ENCODE results near the gene CLNK.

Gene CLNK

DNA sequence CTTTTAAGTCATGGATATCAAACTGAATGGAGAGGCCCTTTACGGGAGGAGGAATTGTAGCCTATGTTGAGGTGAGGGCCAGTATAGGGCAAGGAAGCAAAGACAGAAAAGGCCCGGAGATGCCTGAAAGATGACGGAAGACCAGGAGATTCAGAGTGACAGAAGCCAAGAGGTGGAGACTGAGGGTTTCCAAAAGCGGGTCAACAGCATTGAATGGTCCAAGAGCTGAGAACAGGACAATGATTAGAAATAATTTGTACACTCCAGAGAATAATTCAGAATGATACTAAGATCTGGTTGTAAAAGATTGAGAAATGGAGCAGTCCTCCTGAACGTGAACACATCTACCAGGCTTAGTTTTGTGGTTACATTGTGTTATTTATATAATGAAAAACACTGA is 181.9 kb downstream of the CLNK start:
- TF ChIP-seq ZFX (IDR thresholded peaks at IDR 0.05; ENCODE audit: borderline replicate concordance) (no peak), CTCF (IDR thresholded peaks at IDR 0.05) (no peak)
- H3K27ac ChIP-seq: no peak overlapping the region

DNA sequence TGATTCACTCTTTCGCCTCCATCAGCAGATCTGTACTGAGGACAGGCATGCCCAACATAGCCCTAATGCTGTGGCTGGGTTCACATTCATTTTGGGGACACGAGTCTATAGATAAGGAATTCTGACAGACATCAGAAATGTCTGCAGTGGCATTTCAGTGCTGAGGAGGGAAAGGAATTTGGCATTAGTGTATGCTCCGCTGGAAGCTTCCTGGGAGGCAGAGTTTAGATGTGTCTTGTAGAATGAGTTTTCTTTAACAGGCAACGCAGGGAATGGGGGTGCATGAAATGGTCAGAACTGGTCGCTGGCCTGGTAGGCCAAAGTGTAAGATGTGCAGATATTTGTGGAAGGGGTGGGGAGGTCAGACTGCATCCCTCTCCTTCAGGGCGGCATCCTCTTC is 183.8 kb downstream of the CLNK start:
- TF ChIP-seq ZFX (IDR thresholded peaks at IDR 0.05; ENCODE audit: borderline replicate concordance): no peak
- TF ChIP-seq CTCF (IDR thresholded peaks at IDR 0.05): no peak
- H3K27ac ChIP-seq: no peak overlapping the region

DNA sequence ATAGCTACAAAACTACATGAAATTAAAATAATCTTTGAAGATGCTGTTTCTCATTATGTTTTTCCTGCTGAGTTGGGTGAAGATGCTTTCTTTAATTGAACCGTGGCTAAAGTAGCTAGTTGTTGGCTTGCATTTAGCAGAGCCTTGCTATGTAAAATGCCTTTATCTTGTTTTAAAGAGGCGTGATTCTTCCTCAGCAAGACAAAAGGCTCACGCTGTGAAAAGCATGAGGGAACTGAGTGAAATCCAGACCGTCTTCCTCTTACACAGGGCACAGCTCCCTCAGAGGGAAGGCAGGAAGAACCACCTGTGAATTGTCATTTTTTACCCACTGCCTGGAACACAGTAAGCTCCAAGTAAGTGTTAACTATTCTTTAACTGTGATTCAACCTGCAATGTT is 188.4 kb downstream of the CLNK start:
- TF ChIP-seq ZFX (IDR thresholded peaks at IDR 0.05; ENCODE audit: borderline replicate concordance): no peak
- no peak for TF ChIP-seq CTCF (IDR thresholded peaks at IDR 0.05)
- H3K27ac ChIP-seq: no peak overlapping the region

DNA sequence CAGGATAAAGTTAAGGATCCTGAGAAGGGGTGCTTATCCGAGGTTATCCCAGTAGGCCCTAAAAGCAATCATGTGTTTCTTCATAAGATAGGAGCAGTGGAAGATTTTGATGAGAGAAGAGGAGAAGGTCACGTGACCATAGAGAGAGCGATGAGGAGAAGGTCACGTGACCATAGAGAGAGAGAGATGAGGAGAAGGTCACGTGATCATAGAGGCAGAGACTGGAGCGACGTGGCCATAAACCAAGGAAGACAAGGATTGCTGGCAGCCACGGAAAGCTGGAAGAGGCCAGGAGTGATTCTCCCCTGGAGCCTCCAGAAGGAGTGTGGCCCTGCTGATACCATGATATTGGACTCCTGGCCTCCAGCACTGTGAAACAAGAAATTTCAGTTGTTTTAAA is 188.9 kb downstream of the CLNK start:
- TF ChIP-seq CTCF (IDR thresholded peaks at IDR 0.05) (no peak), ZFX (IDR thresholded peaks at IDR 0.05; ENCODE audit: borderline replicate concordance) (no peak)
- no peak overlapping the region for H3K27ac ChIP-seq

DNA sequence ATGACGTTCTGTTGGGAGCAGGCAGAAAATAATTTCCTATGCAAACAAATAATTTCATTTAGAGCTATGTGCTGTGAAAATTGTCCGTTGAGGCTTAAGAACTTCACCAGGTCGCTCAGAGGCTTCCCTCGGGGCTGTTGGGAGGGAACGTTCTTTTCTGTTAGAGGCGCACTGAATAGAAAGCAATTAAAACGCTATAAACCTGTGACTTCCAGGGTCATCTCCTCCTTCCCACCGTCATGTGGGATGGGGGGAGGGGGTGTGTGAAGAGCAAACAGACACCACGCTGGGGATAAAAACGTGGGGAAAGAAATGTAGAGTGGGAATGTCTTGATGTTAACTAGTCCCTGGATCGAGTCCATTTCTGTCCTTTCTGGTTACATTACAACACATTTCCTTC is 192.1 kb downstream of the CLNK start:
- no peak for TF ChIP-seq ZFX (IDR thresholded peaks at IDR 0.05; ENCODE audit: borderline replicate concordance)
- no peak for TF ChIP-seq CTCF (IDR thresholded peaks at IDR 0.05)
- H3K27ac ChIP-seq: no peak overlapping the region

DNA sequence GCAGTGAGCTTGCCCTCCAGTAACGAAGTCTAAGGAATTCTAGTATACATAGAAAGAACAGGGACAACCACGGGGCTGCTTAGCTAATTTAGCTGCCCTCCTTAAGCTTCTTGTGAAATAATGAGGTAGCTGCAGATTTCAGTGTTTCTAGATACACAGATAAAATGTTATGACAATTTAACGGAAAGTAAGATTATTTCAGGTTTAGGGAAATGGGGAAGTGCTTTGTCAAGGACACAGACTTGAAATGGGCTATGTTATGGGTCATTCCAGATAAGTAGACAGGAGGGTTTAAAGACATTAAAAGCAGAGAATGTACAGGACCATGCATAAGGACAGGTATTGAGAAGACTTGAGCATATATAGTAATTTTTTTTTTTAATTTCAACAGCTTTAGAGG is 193.2 kb downstream of the CLNK start:
- TF ChIP-seq ZFX (IDR thresholded peaks at IDR 0.05; ENCODE audit: borderline replicate concordance): no peak
- TF ChIP-seq CTCF (IDR thresholded peaks at IDR 0.05): no peak
- no peak overlapping the region for H3K27ac ChIP-seq

DNA sequence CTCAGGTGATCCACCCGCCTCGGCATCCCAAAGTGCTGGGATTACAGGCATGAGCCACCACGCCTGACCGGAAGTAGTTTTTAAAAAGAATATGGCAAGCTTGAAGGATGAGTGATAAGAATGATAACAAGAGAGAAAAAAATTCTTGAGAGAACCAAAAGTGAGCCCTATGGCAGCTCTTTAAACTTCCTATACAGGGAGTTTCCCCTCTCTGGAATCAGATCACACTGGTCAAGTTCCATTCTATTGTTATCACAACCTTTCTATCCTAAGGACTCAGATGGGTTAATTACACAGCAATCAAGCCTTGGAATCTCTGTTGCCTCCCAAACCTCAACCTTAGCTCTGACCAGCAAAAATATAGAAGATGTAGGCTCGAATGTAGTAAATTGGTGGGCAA is 193.6 kb downstream of the CLNK start:
- no peak overlapping the region for H3K27ac ChIP-seq
- TF ChIP-seq ZFX (IDR thresholded peaks at IDR 0.05; ENCODE audit: borderline replicate concordance) (no peak), CTCF (IDR thresholded peaks at IDR 0.05) (no peak)

Data from 22Rv1 (cell line).